GM21717 (cell line): ENCODE data around the gene UROS.
A peak's percentile ranks its signal among the peaks of the same experiment; 100 is the strongest.

ENCODE experiments used
- ATAC-seq: cut with Tn5 transposase; IDR thresholded peaks from one replicate; pipeline ENCODE4 v1.9.1; 2021; ENCODE audit warnings: mild to moderate bottlenecking, moderate library complexity; ENCODE audit not compliant: unreplicated experiment

UROS gene

GRCh38 chr10:125838802-125839575 lies 15.9 kb upstream of the UROS start:
- ATAC-seq: no peak

GRCh38 chr10:125836746-125837145 lies 13.7 kb upstream of the UROS start:
- no peak for ATAC-seq

GRCh38 chr10:125828311-125828710 lies 5.3 kb upstream of the UROS start:
- ATAC-seq: no peak

DNA sequence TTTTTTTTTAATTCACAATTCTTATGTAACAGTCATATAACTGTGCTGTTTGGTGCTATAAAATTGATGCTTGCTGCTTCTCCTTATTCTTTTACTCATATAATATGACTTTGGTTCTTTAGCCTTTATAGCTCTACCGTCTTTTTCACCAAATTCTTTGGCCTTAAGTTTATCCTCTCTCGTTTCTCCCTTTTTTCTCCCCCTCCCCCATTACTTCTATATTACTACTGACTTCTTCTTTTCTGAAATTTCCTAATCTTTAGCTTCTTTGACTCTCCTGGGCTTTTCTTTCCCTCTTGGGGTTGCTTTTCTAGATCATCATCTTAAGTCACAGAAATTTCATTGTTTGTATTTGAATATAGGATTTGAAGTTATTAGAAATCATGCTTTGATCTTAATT lies 4.1 kb upstream of the UROS start:
- ATAC-seq: no peak

DNA sequence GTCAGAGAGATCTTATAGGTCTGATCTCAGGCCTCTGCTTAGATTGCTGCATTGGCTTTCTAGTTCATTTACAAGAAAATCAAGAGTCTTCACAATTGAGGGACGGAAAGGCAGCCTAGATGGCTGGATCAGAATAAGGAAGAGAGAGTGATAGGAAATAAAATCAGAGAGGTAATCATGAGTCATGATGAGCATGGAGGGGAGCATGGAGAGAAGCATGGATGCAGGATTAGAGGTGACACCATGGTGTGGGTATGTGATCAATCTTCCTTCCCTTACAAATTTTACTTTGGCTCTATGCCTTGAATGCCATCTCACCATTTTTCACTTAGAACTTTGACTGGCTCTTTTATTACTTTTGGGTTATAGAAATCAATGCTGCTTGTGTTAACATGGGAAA lies 1.7 kb upstream of the UROS start:
- ATAC-seq: no peak

GRCh38 chr10:125823663-125824251 lies 699 bp upstream of the UROS start:
- no peak for ATAC-seq

DNA sequence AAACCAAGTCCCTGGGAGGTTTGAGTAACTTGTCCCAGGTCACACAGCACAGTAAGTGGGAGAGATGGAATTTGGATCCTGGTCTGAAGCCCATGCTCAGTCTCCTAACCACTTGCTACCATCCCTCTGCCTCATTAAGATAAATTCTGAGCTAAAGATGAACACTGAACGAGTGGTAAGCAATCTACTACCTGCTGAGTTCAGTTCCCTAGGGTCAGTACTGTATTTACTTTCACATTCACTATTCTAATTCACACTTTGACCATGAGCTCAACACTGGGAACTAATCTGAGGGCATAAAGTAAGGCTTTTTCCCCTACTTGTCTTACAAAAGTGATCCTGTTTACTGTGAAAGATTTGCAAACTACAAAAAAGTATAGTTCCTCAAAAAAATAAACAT lies 2.4 kb downstream of the UROS start:
- ATAC-seq: peak; percentile 48

GRCh38 chr10:125817337-125817946 lies 5.6 kb downstream of the UROS start:
- no peak for ATAC-seq

- no peak for ATAC-seq
These were observed 6.5 kb downstream of the UROS start for GRCh38 chr10:125816548-125816947.

DNA sequence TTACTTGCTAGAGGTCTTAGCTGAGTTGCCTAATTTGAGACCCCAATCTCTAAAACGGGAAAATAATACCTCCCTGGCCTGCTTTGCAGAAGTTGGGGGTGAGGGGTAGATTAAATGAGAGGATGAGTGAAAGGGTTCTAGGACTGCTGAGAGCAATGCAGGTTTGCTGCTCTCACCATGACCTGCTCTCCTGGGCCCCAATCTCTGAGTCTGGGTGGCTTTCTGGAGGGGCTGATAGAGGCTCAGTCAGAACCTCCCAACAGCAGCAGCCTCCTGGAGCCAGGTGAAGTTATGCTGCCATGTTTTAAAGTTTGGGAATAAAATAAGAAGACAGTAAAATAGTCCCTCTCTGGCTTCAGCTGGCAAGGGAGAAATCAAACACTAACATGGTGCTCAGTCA lies 7.3 kb downstream of the UROS start:
- ATAC-seq: no peak

DNA sequence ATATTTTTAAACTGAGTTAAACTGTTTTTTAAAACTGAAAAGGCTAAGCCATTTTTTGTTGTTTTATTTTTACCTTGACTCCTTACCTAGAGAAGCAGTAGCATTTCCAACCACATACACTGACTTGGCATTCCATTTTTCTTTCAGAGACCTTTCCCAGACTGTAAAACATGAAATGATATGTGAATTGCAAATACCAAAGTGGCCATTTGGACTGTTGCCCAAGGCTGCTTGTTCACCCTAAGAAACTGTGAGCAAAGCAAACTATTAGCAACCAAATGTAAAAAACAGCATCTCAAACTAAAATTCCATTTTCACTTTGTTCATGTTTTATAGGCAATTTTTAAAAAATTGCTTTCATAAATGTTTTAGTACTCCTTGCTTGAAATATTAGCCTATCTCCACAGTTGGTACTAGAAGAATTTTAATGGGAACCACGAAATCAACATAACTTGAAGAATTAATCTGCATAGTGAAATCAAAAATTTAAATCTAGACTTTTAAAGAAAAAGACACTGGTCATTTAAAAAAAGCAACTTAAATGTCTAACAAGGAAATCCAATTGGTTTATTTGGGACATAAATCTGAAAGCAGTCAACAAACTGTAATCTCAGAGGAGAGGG lies 10.8 kb downstream of the UROS start:
- ATAC-seq: no peak

DNA sequence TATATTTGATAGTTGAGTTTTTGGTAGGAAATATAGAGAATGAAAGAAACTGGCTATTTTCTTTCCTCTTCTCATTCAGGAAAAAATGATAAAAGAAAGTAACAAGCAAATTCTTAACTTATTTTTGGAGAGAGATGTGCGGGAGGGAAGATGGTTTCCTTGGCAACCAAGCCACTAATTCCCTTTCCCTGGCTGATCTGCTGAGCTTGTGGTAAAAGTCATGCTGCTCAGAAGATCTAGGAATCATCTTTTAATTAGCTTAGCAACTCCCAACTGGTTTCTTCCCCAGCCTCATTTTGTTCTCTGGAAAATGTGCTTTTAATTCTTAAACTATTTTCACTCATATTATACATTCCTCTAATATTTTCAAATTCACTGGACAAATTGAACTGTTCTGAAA lies 11.8 kb downstream of the UROS start:
- no peak for ATAC-seq

- ATAC-seq: no peak
These were observed 15.0 kb downstream of the UROS start for GRCh38 chr10:125808047-125808446.

GRCh38 chr10:125802739-125803138 lies 20.3 kb downstream of the UROS start:
- no peak for ATAC-seq

DNA sequence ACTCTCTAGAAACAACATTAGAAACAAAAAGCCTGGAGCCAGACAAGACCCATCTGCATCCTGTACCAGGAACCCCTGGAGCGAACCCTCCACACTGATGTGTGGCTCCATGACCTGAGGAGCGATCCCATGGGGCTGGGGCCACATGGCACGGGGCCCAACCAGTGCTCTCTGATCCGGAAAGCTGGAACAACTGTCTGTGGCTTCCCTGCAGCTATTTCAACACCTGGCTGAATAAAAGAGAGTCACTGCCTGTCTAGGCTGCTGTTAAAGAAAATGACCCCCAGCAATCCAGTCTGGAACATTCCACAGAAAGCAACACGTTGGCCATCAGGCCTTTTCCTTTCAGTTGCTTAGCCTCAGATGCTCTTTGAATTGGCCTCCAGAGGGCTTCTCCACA lies 20.9 kb downstream of the UROS start:
- ATAC-seq: no peak

- no peak for ATAC-seq
These were observed 21.5 kb downstream of the UROS start for GRCh38 chr10:125801574-125801973.

DNA sequence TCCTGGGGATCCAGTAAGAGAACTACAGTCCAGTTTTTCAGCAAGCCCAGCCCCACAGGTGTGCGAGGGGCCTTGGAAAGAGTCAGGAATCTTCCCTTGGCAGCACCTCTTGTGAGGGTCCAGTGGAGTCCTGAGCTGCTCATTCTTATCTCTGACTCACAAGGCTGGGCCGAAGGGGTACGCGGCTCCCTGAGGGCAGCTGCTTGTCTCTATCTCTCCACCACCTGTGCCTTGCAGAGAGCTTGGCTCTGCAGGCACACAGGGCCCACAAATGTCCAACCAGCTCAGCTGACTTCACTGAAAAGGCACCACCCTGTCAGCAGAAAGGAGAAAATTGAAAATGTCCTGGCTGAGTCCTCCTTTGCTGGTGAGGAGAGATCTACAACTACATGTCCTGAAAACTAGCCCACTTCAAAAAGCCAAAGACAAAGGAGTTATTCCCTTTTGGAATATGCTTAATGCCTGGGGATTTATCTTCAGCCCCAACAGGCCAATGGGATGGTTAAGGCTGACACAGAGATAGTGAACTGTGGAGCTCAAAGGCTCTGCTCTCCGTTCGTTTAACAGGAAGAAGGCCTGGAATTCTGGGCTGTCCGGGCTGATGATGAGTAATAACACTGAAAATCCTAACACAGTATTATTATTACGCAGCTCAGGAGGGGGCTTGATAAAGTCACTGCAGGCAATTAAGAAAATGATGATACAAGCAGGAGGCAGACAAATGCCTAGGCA lies 23.4 kb downstream of the UROS start:
- no peak for ATAC-seq

DNA sequence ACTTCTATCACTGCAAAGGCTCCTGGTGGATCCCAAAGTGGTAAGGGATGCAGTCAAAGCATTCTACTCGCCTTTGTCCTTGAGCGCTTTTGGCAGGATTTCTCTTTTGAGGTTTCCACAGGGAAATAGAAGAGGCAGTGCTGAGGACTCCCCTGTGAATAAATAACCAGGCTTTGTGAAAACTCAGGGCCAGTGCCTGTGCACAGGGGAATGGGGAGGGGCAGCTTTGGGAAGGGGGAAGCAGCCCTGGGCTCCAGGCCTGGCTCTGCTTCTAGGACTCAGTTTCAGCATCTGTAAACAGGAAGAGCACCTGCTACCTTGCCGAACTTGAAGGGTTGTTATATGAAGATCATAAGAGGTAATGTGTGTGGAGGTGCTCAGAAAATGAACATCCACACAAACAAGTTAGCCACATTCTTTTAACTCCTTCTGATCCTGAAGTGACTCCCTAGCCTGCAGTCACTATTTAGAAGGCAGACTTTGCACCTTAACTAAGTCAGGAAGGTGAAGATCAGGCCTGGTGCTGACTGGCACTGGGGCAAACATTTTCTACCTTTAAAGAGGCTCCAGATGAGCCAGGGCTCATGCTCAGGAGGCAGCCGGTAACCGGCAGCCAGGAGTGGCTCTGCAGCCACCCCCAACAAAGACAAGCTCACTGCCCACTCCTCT lies 24.9 kb downstream of the UROS start:
- ATAC-seq: no peak

- ATAC-seq: no peak
These were observed 25.6 kb downstream of the UROS start for GRCh38 chr10:125797424-125797823.

GRCh38 chr10:125795637-125796190 lies 27.3 kb downstream of the UROS start:
- ATAC-seq: no peak
